ENCODE results near the gene WHRN. TPM values are rescaled to one million over a fixed set of nuclear protein-coding genes. Genes with fewer than 3 reads are reported as not detected.

The WHRN gene
- total and polyA plus RNA-seq, 2 of the 13 experiments (the other 11 are each of a cell fraction or from before 2014, with no cell fraction given) = 2.3 to 5.3 TPM

DNA sequence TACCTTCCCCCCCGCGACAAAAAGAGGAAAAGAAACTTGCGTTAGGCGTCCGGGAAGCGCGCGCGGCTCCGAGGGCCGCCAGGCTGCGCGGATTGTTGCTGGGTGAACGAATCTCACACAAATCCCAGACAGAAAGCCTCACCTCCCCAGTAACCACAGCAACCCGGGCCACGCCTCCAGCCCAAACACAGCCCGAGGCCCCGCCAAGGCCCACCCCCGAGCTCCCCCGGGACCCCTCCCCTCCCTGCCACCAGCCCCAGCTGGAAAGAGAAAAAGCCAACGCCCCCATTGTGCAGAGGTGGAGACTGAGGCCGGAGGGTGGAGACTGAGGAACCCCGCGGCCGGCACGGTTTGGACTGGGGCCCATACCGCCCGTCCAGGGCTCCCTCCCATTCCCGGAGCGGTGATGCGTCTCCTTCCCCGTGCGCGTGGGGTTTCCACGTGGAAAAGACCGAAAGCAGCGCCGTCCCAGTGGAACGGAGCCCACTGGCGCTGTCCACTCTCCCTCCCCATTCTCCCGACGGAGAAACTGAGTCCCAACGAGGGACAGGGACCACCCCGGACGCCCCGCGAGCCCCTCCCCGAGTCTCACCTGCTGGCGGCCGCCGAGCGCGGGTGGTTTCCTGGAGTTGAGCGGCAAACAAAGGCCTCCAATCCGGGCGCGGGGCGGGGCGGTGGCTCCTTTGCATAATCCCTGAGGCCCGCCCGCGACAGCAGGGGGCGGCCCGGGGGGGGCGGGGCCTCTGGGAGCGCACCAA, 107.2 kb downstream of the WHRN start (continued):
- TF ChIP-seq POLR2G (IDR thresholded peaks at IDR 0.05; ENCODE audit: low read depth, low read length) (peak; percentile 63; the same call in 1 of the 2 replicates), ADNP (CRISPR knock-in tag; IDR thresholded peaks at IDR 0.05) (peak; percentile 77), RFX3 (CRISPR knock-in tag; IDR thresholded peaks at IDR 0.05) (0 out of 2 replicates have a peak, but pooled peaks have one; percentile 19), CHD4 (IDR thresholded peaks at IDR 0.05; ENCODE audit: borderline replicate concordance, low read length) (peak; percentile 78; the same call in 1 of the 2 replicates), ZMYM2 (CRISPR knock-in tag; IDR thresholded peaks at IDR 0.05) (peak; percentile 62; the same call in 1 of the 2 replicates), KDM5B (CRISPR knock-in tag; IDR thresholded peaks at IDR 0.05; ENCODE audit: borderline replicate concordance) (peak; percentile 31; the same call in 1 of the 2 replicates), POGZ (CRISPR knock-in tag; IDR thresholded peaks at IDR 0.05) (peak; percentile 55; the same call in 1 of the 2 replicates), ZNF747 (CRISPR knock-in tag; IDR thresholded peaks at IDR 0.05; ENCODE audit: borderline replicate concordance) (peak; percentile 28; the same call in 1 of the 2 replicates), KLF15 (CRISPR knock-in tag; IDR thresholded peaks at IDR 0.05; ENCODE audit: borderline replicate concordance) (no peak), RAD21 (CRISPR knock-in tag; IDR thresholded peaks at IDR 0.05) (0 out of 2 replicates have a peak, but pooled peaks have one; percentile 29), ZNF768 (CRISPR knock-in tag; IDR thresholded peaks at IDR 0.05) (peak; percentile 52; the same call in 1 of the 2 replicates), PHF8 (CRISPR knock-in tag; IDR thresholded peaks at IDR 0.05) (peak; percentile 56), KMT2B (CRISPR knock-in tag; IDR thresholded peaks at IDR 0.05) (no peak), MXD4 (CRISPR knock-in tag; IDR thresholded peaks at IDR 0.05) (peak; percentile 50; the same call in 1 of the 2 replicates), ZNF891 (CRISPR knock-in tag; IDR thresholded peaks at IDR 0.05) (peak; percentile 51; the same call in 1 of the 2 replicates), U2AF2 (IDR thresholded peaks at IDR 0.05; ENCODE audit: low read depth, low read length) (no peak), ETV5 (CRISPR knock-in tag; IDR thresholded peaks at IDR 0.05; ENCODE audit: borderline replicate concordance) (peak; percentile 19; the same call in 1 of the 2 replicates), ZNF292 (CRISPR knock-in tag; IDR thresholded peaks at IDR 0.05; ENCODE audit: borderline replicate concordance, low read depth) (0 out of 2 replicates have a peak, but pooled peaks have one; percentile 11), RFX5 (IDR thresholded peaks at IDR 0.05; ENCODE audit: low read depth, low read length) (0 out of 2 replicates have a peak, but pooled peaks have one; percentile 5), ARNT2 (CRISPR knock-in tag; IDR thresholded peaks at IDR 0.05; ENCODE audit: low read depth) (0 out of 2 replicates have a peak, but pooled peaks have one; percentile 49), SAP130 (CRISPR knock-in tag; IDR thresholded peaks at IDR 0.05; ENCODE audit: low read depth) (peak; percentile 64), ZNF558 (CRISPR knock-in tag; IDR thresholded peaks at IDR 0.05; ENCODE audit: borderline replicate concordance) (0 out of 2 replicates have a peak, but pooled peaks have one; percentile 11)
- TF ChIP-seq, protein P1, sequence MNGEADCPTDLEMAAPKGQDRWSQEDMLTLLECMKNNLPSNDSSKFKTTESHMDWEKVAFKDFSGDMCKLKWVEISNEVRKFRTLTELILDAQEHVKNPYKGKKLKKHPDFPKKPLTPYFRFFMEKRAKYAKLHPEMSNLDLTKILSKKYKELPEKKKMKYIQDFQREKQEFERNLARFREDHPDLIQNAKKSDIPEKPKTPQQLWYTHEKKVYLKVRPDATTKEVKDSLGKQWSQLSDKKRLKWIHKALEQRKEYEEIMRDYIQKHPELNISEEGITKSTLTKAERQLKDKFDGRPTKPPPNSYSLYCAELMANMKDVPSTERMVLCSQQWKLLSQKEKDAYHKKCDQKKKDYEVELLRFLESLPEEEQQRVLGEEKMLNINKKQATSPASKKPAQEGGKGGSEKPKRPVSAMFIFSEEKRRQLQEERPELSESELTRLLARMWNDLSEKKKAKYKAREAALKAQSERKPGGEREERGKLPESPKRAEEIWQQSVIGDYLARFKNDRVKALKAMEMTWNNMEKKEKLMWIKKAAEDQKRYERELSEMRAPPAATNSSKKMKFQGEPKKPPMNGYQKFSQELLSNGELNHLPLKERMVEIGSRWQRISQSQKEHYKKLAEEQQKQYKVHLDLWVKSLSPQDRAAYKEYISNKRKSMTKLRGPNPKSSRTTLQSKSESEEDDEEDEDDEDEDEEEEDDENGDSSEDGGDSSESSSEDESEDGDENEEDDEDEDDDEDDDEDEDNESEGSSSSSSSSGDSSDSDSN (CRISPR knock-in tag; IDR thresholded peaks at IDR 0.05) = peak; percentile 24; the same call in 1 of the 2 replicates
- TF ChIP-seq, protein P2, sequence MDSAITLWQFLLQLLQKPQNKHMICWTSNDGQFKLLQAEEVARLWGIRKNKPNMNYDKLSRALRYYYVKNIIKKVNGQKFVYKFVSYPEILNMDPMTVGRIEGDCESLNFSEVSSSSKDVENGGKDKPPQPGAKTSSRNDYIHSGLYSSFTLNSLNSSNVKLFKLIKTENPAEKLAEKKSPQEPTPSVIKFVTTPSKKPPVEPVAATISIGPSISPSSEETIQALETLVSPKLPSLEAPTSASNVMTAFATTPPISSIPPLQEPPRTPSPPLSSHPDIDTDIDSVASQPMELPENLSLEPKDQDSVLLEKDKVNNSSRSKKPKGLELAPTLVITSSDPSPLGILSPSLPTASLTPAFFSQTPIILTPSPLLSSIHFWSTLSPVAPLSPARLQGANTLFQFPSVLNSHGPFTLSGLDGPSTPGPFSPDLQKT (CRISPR knock-in tag; IDR thresholded peaks at IDR 0.05; ENCODE audit: borderline replicate concordance) = no peak
- TF ChIP-seq, protein P3, sequence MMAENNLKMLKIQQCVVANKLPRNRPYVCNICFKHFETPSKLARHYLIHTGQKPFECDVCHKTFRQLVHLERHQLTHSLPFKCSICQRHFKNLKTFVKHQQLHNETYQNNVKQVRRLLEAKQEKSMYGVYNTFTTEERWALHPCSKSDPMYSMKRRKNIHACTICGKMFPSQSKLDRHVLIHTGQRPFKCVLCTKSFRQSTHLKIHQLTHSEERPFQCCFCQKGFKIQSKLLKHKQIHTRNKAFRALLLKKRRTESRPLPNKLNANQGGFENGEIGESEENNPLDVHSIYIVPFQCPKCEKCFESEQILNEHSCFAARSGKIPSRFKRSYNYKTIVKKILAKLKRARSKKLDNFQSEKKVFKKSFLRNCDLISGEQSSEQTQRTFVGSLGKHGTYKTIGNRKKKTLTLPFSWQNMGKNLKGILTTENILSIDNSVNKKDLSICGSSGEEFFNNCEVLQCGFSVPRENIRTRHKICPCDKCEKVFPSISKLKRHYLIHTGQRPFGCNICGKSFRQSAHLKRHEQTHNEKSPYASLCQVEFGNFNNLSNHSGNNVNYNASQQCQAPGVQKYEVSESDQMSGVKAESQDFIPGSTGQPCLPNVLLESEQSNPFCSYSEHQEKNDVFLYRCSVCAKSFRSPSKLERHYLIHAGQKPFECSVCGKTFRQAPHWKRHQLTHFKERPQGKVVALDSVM (CRISPR knock-in tag; IDR thresholded peaks at IDR 0.05) = no peak

Data from HepG2 (cell line).